Measurements from ENCODE around the gene ASPN.

- TF ChIP-seq CTCF (IDR thresholded peaks at IDR 0.05), result no peak
- TF ChIP-seq POLR2A (IDR thresholded peaks at IDR 0.05), result no peak
Measured at GRCh38 chr9:92525306-92525705, 43.0 kb upstream of the ASPN start.

All from uterus (tissue), 2 donors.